HG03039 (cell line): ENCODE results near the gene CELA3A.
"Not testable (repeated sequence)": the region's sequence is repeated elsewhere in the genome, so short reads cannot be mapped to it uniquely, and the experiment has no call there.

Experiments used
- ATAC-seq: cut with Tn5 transposase; IDR thresholded peaks from one replicate; pipeline ENCODE4 v1.9.1; 2021; ENCODE audit warnings: mild to moderate bottlenecking, moderate library complexity; ENCODE audit not compliant: unreplicated experiment

CELA3A gene

GRCh38 chr1:22012752-22013151 lies 11.3 kb downstream of the CELA3A start:
- ATAC-seq: not testable (repeated sequence)

DNA sequence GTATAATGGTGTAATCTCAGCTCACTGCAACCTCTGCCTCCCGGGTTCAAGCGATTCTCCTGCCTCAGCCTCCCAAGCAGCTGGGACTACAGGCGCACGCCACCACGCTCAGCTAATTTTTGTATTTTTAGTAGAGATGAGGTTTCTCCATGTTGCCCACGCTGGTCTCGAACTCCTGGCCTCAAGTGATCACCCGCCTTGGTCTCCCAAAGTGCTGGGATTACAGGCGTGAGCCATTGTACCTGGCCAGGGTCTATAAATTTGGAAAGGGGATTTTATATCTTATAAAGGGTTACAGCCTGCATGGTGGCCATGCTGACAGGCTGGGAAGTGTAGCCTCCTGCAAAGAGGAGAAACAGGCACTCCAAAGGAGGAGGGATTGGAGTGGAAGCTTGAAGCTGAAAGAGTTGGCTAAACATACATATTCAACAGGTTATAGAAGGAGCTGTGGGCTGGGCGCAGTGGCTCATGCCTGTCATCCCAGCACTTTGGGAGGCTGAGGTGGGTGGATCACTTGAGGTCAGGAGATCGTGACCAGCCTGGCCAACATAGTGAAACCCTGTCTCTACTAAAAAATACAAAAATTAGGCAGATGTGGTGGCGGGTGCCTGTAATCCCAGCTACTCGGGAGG lies 13.2 kb downstream of the CELA3A start:
- ATAC-seq: not testable (repeated sequence)

DNA sequence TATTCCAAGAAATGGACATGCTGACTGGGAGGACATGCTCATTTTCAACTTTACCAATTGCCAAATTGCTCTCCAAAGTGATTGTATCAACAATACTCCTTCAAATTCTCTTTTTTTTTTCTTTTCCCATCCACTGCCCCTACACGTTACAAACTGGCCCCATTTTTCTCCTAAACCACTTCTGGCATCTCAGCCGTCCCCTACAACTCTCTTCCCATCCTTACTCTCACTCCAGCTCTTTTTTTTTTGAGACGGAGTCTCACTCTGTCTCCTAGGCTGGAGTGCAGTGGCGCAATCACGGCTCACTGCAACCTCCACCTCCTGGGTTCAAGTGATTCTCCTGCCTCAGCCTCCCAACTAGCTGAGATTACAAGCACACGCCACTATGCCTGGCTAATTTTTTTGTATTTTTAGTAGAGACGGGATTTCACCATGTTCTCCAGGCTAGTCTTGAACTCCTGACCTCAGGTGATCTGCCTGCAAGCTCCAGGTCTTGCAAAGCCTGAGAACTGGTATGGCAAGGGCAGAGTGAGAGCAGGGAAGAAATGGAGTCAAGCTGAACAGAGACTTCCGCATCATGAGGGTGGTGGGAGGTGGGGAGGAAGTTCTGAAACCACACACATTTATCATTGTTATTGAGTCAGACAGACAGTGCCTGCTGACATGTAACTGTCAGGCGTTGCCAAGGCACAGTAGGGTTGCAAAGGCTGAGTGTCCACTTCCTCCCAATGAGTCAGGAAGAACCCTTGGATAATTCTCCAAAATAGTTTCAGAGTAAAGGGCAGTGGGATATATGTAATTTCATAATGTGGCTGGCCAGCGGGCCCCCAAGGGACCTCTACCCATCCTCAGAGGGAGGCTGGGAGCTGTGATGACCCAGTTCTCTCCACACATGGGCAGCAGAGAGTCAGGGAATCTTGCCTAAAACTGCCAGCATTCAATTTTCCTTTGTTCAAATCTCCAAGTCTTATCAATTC lies 17.4 kb downstream of the CELA3A start:
- ATAC-seq: no peak

- no peak for ATAC-seq
Measured at GRCh38 chr1:22021061-22021460, 19.6 kb downstream of the CELA3A start.

GRCh38 chr1:22024485-22025367 lies 23.3 kb downstream of the CELA3A start:
- ATAC-seq: peak; percentile 30

- peak; percentile 53 for ATAC-seq
Measured at GRCh38 chr1:22025368-22026155, 24.1 kb downstream of the CELA3A start.

DNA sequence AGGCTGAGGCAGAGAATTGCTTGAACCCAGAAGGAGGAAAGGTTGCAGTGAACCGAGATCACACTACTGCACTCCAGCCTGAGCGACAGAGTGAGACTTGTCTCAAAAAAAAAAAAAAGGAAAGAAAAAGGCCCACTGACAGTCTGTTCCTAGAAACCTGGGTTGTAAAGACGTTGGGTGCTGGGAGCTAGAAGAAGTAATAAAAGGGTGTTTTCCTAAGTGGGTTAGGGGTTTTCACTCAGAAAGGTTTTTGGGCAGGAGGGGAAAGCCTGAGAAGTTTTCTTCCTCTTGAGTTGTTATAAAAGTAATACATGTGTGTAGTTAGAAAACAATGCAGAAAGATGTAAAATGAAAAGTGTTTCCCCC lies 25.4 kb downstream of the CELA3A start:
- ATAC-seq: no peak

DNA sequence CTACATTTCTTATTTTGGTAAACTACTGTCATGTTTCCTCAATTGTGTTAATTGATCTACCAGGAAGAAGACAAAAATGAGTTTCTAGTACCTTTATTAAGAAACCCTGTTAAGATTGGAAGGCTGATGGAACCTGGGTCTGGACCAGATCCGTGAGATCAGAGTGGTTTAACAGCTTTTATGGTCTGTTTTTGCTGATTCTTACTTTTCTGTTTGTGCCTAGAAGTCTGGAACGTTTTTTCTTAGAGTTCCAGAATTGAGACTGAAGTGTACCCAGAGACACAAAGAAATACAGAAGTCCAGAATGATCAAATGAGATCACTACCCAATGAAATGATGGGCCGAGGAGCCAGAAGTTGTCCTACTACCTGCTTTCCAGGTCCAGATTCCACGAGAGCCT lies 28.6 kb downstream of the CELA3A start:
- ATAC-seq: no peak

DNA sequence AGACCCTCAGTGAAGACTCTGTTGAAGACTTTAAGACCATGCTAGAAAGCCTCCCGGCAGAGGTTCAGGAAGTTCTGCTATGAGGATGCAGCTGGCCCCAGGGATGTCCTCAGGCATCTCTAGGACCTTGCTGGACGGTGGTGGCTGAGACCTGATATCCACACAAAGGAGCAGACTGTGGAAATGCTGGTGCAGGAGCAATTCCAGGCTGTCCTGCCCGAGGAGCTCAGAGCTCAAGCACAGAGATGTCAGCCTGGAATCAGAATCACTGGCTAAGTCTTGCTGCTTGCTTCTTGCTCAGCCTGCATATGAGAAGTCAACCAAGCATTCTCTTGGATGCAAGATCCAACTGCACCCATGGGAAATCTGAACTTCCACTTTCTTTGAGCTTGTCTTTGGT lies 29.0 kb downstream of the CELA3A start:
- no peak for ATAC-seq

GRCh38 chr1:22031214-22031962 lies 29.9 kb downstream of the CELA3A start:
- ATAC-seq: no peak

GRCh38 chr1:22034834-22035233 lies 33.4 kb downstream of the CELA3A start:
- not testable (repeated sequence) for ATAC-seq

DNA sequence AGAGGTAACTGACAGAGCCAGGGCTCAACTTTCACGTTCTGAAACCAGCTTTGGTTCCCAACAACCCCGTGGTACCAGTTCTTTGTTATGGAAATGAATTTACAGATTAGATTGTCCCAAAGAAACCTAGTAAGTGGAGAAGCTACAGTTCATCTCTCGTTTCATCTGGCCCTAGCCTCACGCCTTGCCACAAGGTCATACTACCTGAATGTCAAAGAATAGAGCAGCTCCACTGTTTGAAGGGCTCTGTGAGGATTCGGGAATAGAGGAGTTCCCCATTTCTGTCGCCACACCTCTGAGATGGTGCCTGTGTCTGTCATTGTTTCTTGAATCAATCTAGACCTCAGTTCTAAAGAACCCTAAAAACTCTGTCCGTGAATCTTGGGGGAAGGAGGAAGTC lies 36.1 kb downstream of the CELA3A start:
- ATAC-seq: no peak

GRCh38 chr1:22038036-22038435 lies 36.6 kb downstream of the CELA3A start:
- ATAC-seq: no peak

GRCh38 chr1:22039594-22040285 lies 38.3 kb downstream of the CELA3A start:
- ATAC-seq: peak; percentile 93

GRCh38 chr1:22040286-22040623 lies 38.8 kb downstream of the CELA3A start:
- ATAC-seq: no peak

DNA sequence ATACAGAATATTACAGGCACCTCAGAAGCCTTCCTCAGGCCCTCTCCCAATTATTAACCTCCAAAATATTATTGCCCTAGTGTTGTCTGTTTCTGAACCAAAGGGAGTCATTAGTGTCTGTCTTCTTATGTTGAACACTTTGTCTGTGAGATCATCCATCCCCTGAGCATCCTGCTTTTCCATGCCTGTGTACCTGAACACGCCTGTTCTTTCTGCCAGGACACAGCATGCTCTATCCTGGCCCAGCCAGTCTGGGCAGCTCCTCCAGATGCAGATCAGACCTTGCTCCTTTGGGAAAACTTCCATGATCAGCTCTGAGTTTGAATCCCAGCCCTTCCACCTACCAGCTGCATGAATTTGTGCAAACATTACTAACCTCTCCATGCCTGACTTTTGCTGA lies 40.0 kb downstream of the CELA3A start:
- ATAC-seq: no peak

DNA sequence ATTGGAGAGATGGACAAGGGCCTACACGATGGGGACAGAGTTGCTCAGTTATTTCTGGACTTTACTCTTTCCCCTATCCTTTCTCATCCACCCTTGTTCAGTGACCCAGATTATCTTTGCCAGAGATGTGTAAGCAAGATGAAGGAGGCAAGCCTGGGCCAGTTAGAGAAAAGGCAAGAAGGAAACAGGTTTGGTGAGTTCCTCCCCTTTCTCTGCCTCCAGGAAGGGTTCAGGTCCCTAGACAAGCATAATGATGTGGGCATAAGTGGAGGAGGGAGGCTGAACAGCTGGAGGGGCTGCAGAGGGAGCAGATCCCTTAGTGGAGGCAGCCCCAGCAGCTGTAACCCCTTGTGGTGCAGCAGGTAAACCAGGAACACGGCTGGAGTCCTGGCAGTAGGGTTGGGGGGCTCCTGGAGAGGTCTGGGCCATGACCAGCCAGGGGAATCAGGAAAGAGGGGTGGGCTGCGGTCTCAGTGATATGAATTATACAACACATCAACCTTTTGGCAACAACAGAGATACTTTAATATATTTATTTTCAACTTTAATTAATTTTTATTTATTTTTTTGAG lies 41.8 kb downstream of the CELA3A start:
- no peak for ATAC-seq

- ATAC-seq: no peak
Measured at GRCh38 chr1:22044690-22045420, 43.4 kb downstream of the CELA3A start.
